Amniotic stem cell (primary cell): ENCODE measurements around the gene TMEM183A.
"Not testable (repeated sequence)": the region's sequence is repeated elsewhere in the genome, so short reads cannot be mapped to it uniquely, and the experiment has no call there.

ENCODE experiments used
- DNase-seq: peaks from one replicate; lab custom pipeline; 2025; lab: John Stamatoyannopoulos, UW

Gene TMEM183A

DNA sequence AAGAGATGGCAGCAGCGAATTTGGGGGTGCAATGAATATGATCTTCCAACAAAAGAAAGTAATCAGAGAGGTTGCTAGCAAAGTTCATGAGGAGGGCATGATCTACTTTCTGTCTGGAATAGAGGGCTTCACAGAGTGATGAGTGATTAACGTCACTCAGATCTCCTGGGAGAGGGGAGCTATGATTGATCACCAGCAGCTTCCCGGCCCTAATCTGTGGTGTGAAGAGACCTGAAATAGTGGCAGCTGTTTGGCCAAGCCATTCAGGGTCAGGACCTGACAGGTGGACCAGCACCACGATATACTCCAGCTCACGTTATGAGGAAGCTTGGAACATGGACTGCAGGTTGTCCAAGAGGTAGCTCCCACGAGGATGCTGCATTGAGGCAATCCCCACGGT is 19.9 kb upstream of the TMEM183A start:
- DNase-seq: no peak

DNA sequence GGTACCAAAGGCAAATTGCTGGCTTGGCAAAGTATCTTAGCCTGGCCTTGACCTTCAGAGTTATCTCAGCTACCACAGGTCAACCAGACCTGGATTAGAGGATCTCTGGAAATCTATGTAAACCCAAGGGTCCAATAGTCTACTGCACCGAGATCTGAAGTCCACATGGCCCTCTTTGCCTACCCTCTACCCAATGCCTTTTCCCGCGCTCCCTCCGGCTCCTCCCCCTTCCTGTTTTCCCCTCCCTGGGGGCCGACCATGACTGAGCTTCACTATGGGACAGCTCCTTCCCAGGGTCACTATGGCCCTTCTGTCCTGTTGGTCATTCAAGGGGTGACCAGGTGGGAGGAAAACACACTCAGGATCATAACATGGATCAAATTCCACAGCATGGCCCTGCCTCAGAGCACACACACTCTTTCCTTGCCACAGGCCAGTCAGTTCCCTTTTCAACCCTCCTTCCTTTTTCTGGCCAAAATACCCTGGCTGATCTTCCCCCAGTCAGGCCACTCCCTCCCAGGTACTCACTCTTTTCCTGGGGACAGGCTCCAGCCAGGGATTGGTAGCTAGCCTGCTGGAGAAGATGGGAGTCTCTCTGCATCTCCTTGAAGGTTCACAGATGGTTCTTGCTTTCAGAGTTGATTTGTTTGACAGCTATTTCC is 19.1 kb upstream of the TMEM183A start:
- DNase-seq: no peak

DNA sequence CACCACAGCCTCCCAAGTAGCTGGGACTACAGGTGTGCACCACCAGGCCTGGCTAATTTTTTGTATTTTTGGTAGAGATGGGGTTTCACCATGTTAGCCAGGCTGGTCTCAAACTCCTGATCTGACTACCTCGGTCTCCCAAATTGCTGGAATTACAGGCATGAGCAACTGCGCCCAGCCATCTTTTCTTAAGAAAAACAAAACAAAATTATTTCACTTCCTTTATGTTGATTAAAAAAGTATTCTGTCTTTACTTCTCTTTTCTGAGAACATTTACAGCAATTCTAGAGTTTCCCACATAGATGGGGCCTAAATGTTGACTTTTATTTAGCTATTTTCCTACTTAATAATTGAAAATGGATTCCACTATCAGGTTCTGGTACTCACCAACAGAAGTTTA is 17.3 kb upstream of the TMEM183A start:
- DNase-seq: no peak

DNA sequence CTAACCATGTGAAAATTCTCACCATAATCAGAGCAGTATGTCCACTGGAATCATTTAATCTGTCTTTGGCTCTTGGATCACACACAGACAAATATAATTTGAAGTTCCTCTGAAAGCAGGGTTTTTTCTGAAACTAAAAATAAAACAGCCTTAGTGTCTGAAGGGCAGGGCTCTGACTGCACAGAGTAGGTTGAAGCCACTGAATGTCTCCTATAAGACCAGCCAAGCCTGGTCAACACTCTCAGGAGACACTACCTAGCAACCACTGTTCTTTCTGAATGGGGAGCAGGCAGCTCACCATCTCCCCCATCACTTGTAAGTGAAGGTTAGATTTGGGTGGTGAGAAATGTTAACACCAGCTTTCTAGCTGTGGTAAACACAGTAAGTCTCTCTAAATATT is 16.1 kb upstream of the TMEM183A start:
- DNase-seq: no peak

DNA sequence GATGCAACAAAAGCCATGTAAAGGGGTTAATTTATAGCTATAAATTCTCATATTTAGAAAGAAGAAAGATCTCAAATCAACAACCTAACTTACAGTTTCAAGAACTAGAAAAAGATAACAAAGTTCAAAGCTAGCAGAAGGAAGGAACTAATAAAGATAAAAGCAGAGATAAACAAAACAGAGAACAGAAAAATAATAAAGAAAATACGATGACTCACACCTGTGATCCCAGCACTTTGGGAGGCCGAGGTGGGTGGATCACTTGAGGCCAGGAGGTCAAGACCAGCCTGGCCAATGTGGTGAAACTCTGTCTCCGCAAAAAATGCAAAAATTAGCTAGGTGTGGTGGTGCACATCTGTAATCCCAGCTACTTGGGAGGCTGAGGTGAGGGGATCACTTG is 12.4 kb upstream of the TMEM183A start:
- no peak for DNase-seq

DNA sequence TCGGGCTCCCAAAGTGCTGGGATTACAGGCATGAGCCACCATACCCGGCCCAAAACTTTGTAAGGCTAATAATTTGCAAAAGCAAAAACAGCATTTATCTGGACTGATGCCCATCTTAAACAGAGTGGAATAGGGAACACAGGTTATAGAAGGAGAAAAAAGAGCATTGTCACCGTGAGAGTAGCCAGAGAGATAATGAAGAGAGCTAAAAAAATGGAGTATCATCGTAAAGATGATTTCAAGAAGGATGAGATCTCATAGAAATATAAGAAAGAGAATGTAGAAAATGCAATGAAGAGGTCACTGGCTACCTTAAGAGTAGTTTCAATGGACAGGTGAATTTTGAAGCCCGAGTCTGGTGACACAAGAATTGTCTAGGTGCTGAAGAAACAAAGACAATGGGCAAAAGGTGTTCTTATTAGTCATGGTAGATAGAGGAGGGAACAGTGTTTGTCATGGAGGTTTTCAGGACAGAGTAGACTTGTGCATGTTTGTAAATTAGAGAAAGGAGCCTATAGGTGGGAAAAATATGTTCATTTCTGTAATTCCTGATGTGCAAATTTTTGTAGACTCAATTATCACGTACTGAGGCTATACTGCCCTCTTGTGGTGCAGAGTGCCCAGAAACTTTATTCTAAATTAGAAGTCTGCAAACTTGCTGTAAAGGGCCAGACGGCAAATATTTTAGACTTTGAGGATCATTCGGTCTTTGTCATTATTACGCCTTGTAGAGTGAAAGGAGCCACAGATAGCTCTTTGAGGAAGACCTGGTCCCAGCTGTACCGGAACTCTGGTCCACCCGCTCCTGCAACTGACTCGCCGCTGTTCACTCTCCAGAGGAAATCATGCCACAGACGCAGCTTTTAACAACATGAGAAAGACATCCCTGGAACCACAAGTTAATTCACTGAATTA is 8.1 kb upstream of the TMEM183A start:
- no peak for DNase-seq

DNA sequence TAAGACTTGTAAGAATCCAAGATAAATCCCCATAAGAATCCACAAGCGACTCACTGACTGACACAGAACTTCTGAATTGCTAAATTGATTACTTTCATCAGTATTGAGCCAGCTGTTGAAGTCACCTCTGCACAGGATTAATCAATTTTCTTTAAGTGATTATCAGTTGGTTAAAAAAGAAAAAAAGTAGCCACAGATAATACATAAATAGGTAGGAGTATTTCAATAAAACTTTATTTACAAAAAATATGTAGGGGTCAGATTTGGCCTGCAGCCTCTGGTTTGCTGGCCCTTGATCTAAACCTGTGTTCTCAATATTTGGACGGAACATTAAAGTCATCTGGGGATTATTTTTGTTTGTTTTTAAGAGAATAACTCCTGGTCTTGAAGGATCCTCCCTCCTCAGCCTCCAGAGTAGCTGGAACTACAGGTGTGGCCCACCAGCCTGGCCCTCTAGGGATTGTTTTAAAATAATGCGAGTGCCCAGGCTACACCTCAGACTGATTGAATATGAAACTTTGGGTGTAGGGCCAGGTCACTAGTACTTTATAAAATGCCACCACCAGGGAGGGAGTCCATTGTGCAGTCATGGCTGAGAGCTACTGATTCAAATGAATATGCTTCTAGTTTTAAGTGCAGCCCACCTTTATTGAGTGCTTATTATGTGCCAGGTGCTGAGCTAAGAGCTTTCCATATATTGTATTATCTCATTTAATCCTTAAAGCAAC is 6.8 kb upstream of the TMEM183A start:
- no peak for DNase-seq

DNA sequence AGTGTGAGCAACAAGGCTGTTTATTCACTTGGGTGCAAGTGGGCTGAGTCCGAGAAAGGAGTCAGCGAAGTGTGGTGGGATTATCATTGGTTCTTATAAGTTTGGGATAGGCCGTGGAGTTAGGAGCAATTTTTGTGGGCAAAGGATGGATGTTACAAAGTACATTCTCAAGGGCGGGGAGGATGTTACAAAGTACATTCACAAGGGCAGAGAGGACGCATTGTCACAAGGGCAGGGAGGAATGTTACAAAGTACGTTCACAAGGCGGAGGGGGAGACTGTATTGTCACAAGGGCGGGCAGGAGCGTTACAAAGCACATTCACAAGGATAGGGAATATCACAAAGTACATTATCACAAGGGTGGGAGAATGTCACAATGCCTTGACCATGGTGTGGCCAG is 5.2 kb upstream of the TMEM183A start:
- no peak for DNase-seq

DNA sequence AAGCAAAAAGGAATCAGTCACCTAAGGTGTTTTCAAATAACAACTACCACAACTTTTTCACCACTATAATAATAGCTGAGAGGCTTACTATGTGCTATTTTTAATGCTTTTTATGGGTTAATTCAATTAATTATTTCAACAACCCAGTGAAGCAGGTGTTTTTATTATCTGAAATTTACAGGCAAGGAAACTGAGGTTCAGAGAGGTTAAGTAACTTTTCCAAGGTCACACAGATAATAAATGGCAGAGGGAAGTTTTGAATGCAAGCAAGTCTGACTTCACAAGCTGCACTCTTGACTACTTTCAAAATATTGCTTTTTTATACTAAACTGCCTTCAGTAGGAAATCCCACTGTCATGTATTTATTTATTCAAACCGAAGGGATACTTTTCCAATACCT is 4.2 kb upstream of the TMEM183A start:
- DNase-seq: no peak

DNA sequence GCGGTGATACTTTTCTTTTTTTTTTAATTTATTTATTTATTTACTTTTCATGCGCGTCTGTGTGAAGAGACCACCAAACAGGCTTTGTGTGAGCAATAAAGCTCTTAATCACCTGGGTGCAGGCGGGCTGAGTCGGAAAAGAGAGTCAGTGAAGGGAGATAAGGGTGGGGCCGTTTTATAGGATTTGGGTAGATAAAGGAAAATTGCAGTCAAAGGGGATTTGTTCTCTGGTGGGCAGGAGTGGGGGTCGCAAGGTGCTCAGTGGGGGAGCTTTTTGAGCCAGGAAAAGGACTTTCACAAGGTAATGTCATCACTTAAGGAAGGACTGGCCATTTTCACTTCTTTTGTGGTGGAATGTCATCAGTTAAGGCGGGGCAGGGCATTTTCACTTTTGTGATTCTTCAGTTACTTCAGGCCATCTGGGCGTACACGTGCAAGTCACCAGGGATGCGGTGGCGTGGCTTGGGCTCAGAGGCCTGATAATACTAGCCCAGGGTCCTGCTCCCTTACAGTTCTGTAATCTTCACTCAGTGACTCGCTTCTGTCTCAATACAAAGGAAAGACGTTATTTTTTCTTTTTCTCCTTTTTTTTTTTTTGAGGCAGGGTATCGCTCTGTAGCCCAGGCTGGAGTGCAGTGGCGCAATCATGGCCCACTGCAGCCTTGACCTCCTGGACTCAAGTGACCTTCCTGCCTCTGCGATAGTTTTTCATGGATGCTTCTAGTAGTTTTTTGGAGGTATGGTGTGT is 1.6 kb upstream of the TMEM183A start:
- not testable (repeated sequence) for DNase-seq

DNA sequence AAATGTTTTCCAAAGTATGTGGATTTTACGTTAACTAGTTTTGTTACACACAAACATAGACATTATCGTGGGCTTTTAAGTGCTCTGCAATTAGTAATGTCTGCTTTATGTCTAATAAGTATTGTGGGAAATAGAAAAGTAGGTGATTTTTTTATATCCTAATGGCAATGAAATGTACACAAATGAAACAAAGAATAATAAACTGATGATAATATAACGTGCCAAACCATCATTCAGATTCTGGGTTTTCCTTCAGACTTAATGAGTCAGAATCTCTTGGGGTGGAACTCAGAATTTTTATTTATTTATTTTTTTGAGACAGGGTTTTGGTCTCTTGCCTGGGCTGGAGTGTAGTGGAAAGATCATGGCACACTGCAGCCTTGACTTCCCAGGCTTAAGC is 2.0 kb downstream of the TMEM183A start:
- no peak for DNase-seq

DNA sequence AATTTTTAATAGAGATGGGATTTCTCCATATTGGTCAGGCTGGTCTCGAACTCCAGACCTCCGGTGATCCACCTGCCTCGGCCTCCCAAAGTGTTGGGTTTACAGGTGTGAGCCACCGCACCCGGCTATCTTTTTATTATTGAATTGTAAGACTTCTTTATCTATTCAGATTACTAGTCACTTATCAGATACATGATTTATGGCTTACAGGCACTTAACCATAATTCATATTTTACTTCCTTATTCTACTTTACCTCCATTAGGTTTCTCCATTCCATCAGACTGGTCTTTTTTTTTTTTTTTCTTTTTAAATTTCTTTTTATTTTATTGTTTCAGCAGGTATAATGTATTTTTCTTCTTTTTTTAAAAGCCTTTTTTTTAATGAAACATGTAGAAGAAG is 4.4 kb downstream of the TMEM183A start:
- DNase-seq: no peak

DNA sequence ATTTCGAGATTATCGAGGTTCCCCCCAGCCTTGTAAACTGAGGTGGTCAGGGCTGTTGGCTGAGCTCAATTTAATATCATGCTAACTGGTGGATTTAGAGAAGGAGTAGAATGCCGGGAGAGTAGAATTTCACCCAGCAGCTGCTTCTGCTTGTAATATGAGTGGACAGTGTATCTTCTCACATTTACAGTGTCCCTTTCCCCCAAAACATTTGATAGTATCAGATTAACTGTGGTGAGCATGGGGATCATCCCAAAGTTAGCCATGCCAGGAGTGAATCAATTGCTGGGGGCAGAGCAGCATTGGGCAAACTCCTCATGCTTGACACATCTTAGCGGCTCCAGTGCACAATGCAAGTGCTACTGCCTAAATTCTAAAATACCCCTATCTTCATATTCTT is 9.9 kb downstream of the TMEM183A start:
- DNase-seq: no peak

DNA sequence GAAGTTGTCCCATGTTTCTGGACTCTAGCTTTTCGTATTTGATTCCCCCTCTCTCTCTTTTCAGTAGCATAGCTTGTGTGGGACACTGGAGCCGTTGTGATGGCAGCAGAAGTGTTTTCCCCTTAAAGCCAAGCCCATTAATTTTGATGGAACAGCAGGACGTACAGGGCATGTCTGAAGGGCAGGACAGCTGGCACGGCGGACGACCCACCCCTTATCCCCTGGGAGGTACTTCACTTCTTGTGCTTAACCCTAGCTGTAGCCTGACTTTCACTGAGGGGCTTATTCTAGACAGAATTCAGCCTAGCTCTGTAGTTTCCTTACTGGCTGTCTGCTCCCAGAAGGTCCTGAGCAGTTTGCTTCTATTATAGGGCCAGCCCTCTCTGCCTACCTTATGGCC is 10.5 kb downstream of the TMEM183A start:
- DNase-seq: no peak

DNA sequence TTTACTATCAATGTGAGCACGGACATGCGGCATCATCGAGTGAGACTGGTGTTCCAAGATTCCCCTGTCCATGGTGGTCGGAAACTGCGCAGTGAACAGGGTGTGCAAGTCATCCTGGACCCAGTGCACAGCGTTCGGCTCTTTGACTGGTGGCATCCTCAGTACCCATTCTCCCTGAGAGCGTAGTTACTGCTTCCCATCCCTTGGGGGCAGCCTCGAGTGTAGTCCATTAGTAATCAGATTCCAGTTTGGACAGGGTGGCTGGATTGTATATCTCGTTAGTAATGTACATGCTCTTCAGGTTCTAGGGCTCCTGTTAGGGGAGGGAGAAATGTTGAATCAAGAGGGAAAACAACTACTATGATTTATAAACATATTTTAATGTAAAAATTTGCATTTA is 15.7 kb downstream of the TMEM183A start:
- not testable (repeated sequence) for DNase-seq

DNA sequence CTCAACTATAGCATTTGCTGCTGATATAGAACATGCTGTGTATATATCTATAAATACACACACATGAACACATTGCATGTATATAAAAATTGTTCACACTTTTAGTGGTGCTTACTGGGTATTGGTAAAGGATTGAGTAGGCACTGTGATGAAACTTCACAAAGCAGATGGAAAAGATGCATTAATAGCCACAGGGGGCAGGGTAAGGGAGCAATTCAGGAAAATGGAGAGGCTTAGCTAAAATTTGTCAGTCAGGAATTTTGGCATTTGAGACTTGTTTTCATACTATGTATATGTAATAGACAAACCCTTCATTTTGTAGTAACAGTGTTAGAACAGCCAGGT is 18.5 kb downstream of the TMEM183A start:
- DNase-seq: no peak

DNA sequence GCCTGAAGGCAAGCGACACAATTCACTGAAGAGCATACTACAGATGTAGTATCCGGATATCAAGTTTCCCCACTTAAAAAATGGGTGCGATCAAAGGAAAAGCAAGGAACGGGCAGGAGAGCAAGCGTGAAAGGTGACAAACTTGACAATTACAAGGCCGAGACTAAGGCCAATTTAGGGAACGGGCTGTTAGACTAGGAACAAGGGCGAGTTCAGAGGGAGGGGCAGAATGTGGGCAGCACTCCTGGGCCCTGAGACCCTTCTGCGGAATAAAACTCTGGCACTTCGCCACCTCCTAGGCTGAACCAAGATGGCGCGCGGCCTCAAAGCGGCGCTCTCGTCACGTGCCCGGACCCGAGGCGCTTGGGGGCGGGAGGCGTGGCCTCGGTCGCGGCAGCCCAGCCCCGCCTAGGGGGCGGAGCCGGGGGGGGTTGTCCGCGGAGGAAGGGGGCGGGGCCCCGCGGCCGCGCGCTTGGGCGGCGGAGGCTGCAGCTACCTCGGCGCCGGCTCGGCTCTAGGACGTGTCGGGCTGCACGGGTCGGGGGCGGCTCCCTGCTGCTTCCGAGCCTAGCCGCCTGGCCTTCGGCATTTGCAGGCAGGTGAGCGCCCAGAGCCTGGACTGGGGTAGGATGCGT is 19.0 kb downstream of the TMEM183A start, which contains the start of gene PPFIA4:
Gene PPFIA4 (plus strand): TSS at position 461 of the 635 bp plus-strand sequence. CDS start 12,518 bp downstream, outside the sequence.
- peak; percentile 56 for DNase-seq

DNA sequence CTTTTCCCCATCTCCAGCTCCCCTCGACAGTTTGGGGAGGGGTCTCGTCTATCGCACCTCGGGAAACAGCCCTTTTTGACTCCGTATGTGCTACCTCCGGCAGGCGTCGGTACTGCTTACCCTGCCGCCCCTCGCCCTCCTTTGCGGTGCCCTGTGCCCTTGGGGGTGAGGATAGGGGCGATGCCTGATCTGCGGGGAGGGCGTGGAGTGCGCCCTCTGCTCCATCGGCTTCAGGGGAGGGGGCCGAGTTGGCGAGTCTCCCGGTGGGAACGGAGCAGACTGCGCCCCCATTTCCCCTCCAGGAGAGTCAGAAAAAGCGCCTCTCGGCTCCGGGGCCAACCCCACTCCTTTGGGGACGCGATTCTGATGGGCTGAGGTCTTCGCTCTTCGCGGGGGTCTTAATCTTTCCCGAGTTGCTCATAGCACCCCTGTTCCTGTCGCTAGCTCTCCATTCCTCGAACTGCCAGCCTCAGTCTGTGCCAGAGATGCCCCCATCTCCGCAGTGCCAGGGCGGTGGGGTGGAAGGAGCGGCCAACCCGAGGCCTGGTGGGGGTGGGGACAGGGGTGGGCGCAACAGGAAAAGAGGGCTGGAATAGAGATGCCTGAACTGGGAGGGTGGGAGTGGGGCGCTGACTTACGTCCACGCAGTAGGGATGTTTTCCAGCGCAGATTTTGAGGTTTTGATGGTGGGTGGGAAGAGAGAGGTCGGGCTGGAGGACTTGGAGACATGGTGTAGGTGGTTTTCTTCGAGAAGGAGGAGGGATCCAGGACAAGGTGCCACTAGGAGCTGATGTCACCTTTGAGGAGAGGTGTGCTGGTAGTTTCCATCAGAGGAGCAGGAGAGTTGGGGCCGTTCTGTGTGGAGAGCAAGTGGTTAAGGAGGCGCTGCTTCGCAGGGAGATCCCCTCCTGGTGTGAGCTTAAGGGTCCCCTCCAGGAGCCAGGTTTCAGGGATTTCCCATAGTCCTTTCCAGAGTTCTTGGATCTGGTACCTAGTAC is 19.8 kb downstream of the TMEM183A start:
- no peak for DNase-seq

DNA sequence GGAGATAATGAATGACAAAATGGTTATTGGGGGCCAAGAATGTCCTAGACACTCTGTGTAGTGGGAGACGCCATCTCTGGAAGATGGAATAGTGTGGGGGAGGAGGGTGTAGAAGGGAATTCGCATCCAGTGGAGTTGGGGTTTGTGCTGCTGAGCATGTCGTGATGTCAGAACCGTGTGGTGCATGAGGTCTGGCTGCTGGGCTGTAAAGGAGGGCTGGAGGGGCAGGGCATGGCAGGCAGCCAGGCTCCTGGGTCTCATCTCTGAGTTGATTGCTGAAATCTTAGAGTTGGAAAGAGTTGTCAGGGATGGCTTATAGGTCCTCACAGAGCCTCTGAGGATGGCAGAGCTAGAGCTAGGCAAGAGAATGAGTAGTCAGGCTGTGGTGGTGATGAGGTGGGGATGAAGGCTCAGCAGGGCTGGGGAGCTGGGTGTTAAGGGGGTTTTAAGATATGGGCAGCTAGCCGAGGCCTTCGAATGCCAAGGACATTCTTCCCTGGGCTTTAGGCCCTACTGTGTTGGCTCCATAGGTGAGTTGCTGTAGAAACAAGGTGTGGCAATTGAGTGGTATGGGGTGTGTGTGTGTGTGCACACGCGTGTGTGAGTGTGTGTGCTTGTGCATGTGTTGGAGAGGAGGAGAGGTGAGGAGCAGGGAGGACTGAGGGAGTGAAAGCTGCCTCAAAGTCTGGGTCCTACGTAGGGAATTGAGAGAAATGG is 21.1 kb downstream of the TMEM183A start:
- DNase-seq: no peak
